HG02642 (cell line): ENCODE results near the gene B4GALT3.
A peak's percentile ranks its signal among the peaks of the same experiment; 100 is the strongest.
"Not testable (repeated sequence)": the region's sequence is repeated elsewhere in the genome, so short reads cannot be mapped to it uniquely, and the experiment has no call there.

Experiments used
- ATAC-seq: cut with Tn5 transposase; IDR thresholded peaks from one replicate; pipeline ENCODE4 v1.9.1; 2021; ENCODE audit warnings: mild to moderate bottlenecking; ENCODE audit not compliant: unreplicated experiment, poor library complexity

The B4GALT3 gene

GRCh38 chr1:161177112-161177935, at the start of gene B4GALT3:
Gene B4GALT3 (minus strand): TSS chr1:161177507. CDS start chr1:161176060, 1,447 bp downstream.
- ATAC-seq, result peak; percentile 87

DNA sequence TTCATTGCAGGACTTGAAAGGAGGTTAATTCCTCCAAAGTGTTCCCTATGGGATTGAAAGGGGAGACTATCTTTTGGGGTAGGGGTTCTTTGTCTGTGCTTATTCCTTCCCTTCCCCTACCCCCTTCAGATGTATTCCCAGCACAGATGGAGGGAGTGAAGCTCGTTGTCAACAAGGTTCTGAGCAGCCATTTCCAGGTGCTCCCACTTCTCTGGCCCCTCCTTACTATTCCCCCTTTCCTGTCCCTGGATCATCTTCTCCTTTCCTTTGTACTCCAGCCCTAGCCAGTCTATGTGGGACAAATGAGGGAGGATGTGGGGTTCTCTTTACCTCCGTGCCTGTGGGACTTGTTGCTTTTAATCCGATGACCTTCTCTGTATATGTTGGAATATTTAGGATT, 49.5 kb upstream of the B4GALT3 start:
- no peak for ATAC-seq

DNA sequence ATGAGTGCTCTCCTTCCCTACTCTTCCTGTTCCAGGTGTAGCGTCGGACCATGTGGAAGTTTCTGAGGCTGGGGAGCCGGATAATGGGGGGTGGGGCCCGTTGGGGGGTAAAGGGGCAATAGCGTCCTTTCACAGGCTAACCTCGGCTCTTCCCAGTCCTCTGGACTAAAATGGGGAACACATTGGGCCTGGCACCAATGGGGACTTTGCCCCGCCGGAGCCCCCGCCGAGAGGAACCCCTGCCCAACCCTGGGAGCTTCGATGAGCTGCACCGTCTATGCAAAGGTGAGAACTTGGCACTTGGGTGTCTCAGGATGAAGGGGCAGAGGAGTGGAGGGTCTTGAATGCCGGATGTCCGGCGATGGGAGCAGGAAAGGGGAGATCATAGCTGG, 49.0 kb upstream of the B4GALT3 start:
- no peak for ATAC-seq

DNA sequence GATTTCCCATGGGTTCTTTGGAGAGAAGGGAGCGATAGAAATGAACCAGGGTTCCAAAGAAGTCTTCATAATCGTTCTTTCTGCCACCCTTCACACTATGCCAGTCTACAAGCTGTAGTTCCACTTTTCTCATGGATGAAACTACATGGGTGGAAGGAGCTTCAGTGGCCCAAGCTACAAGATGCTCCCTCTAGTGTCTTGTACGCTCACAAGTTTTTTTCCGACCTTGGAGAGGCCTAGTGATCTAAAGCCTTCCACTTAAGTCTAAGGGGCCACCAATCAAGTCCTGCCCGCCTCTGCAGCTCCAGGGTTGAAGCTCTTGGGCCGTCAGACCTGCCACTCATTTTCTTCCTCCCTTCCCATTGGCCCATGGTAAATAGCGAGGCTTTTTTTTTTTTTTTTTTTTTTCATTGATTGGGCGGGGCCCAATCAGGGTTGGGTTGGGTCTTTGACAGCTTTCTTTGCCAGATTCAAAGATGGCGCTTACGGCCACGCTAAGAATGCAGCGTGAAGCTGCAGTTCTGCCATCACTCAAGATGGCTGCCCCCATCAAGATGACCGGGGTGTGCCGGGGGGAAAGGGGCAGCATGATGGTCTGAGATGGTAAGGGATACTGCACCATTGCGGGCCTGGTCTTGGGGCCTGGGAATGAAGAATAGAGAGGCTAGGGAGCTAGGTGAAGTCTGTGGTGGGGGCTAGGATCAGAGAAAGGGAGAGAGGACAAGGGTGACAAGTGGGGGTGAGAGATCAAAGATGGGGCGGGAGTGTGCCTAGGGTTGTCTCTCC, 48.4 kb upstream of the B4GALT3 start, which contains the start of gene TOMM40L:
Gene TOMM40L, plus strand, starts transcription at position 527 of the 786 bp plus-strand sequence. CDS start 430 bp downstream, outside the sequence.
- ATAC-seq, result peak; percentile 95

GRCh38 chr1:161225178-161225533, 47.8 kb upstream of the B4GALT3 start:
- ATAC-seq, result no peak

DNA sequence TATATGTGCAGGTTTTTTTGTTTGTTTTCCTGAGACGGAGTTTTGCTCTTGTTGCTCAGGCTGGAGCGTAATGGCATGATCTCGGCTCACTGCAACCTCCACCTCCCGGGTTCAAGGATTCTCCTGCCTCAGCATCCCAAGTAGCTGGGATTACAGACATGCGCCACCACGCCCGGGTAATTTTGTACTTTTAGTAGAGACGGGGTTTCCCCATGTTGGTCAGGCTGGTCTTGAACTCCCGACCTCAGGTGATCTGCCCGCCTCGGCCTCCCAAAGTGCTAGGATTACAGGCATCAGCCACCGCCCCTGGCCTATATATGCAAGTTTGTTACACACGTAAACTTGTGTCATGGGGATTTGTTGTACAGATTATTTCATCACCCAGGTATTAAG, 47.4 kb upstream of the B4GALT3 start:
- ATAC-seq, result not testable (repeated sequence)

- no peak for ATAC-seq
Measured at GRCh38 chr1:161223805-161224694, 46.7 kb upstream of the B4GALT3 start.

DNA sequence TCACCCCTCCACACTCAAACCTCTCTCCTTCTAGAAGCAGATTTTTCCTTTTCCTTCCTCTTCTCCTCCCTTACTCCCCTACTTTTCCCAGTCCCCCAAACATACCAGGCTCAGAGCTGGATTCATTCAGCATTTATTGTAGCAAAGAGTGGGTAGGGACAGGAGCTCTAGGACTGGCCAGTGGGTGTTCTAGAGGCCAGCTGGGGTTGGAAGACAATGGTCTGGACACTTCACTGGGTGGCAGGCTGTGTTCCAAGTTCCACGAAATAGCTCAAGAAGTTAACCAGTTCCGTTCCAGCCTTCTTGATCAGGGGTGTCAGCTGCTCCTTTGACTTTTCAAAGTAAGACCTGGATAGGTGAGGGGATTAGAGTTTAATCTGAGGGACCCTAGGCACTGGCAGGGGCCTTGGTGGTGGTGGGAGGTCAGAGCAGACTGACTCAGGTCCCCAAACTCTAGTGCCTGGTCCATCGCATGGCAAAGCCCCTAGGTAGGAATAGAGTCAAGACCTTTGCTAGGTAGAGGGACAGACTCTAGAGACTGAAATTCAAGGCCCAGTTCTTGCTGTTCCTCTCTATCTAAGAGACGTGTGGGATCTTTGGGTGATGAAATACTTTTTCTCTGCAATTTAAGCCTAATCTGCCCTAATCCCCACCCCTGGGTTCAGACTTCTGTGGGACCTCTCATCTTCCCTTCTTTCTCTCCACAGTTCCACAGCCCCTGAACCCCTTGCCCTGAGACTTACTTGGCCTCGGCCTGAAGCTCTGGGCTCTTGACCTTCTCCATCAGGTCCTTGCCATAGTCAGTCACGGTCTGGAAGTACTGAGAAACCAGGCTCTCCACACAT, 45.1 kb upstream of the B4GALT3 start:
- ATAC-seq, result no peak

GRCh38 chr1:161220002-161220401, 42.7 kb upstream of the B4GALT3 start:
- no peak for ATAC-seq

DNA sequence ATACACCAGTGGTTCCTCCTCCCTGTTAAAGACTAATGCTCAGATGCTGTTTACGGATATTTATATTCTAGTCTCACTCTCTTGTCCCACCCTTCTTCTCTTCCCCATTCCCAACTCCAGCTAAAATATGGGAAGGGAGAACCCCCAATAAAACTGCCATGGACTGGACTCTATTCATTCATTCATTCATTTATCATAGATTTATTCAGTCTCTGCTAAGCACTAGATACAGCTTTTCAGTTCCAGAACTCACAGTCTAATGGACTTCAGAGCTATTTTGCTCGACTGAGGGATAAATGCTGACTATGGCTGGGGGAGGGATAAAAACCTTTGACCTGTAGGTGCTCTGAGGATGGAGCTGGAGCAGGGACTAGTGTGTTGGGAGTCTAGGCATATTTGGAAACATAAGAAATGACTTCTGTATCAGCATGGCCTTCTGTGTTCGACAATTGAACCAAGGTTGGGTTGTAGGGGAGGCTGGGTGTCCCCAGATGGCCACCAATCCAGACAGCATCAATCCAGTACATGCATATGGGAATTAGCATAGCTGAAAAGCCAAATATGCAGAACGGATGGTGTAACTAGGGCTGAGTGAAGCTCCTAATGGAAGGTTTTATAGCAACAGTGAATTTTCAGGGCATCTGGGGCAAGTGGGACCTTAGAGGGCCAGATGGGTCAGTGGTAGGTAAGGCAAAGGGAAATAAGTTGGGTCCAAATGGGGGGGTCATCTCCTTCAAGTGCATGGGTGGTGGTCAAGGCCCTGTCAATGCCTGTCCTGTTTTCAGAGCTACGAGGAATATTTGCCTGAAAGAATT, 42.0 kb upstream of the B4GALT3 start:
- ATAC-seq, result no peak

- ATAC-seq, result no peak
Measured at GRCh38 chr1:161218301-161219077, 41.2 kb upstream of the B4GALT3 start.

GRCh38 chr1:161217831-161218230, 40.5 kb upstream of the B4GALT3 start:
- ATAC-seq, result no peak

GRCh38 chr1:161216945-161217712, 39.8 kb upstream of the B4GALT3 start:
- peak; percentile 82 for ATAC-seq

DNA sequence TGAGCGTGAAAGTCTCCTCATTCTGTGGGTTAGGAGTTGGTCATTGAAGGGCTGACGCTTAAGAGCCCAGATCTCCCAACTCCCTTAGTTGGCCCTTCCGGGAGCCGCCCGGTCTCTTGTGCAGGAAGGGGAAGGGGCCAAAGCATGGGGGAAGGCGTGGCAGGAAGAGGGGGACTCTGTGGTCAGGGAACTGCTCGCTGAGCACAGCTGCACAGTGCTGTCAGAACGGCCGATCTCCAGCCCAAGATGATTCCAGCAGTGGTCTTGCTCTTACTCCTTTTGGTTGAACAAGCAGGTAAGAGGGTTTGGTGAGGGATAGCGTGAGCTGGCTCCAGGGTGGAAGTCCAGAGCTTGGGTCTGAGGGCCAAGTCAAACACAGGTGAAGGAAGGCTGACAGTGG, 37.8 kb upstream of the B4GALT3 start, which contains the start of gene FCER1G:
Gene FCER1G, plus strand, starts transcription at position 220 of the 400 bp plus-strand sequence. Its CDS starts 27 bp downstream, at position 247.
- ATAC-seq, result no peak

GRCh38 chr1:161214369-161214768, 37.1 kb upstream of the B4GALT3 start:
- no peak for ATAC-seq

DNA sequence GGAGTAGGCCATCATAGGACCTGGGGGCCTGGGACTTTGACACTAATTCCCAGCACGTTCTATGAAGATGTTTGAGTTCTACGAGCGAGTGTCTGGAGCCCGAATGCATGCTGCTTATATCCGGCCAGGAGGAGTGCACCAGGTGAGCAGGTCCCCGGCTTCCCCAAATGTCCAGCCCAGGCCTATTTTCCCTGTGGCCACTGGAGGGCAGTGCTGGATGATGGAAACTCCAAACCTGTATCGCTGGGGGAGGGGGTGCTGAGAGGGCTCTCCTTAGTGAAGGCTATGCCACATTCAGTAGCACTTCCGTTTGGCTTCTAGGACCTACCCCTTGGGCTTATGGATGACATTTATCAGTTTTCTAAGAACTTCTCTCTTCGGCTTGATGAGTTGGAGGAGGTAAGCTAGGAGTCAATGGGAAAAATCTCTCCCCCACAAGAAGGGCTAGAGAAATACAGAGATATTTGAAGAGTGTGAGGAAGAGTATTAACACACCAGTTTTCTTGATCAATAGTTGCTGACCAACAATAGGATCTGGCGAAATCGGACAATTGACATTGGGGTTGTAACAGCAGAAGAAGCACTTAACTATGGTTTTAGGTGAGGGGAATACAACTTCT, 32.6 kb upstream of the B4GALT3 start:
- peak; percentile 73 for ATAC-seq

- ATAC-seq, result no peak
Measured at GRCh38 chr1:161207173-161207572, 29.9 kb upstream of the B4GALT3 start.
